Measurements from ENCODE around the gene UBR1. TPM values are rescaled to one million over a fixed set of nuclear protein-coding genes. Genes with fewer than 3 reads are reported as not detected.
A peak's percentile ranks its signal among the peaks of the same experiment; 100 is the strongest.

The UBR1 gene
- total and polyA plus RNA-seq, 2 experiments from 2014 or later, result 17.2 to 19.6 TPM

DNA sequence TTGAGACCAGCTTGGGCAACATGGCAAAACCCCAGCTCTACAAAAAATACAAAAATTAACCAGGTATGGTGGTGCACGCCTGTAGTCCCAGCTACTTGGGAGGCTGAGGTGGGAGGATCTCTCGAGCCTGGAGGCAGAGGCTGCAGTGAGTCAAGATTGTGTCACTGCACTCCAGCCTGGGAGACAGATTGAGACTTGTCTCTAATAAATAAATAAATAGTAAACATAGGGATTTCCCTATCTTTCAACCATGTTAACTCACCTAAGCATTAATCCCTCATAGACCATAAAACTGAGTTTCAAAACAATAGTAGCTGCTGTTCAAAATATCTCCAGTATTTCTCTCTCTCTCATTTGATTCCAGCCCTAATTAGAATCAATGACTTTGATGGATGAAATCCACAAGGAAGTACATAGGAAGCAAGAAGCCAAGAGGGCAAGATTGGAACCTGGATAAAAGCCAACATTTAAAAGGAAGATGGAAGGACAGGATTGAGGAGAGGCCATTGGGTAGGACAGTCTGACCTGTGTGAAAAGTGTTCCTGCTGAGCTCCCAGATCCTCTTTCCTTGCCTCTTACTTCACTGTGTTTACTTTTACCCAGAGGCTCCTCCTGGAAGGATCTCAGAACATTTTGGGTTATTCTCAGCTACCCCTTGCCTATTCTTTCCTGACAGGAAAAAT lies 172.9 kb downstream of the UBR1 start:
- Mint-ChIP-seq H3K4me3 (no peak overlapping the region), H3K27me3 (ENCODE audit: insufficient read depth, low read depth, poor library complexity) (peaks cover 1% of the 10 kb centered on the region), H3K27ac (no peak overlapping the region), H3K9me3 (no peaks in the 10 kb centered on the region), H3K4me1 (no peaks in the 10 kb centered on the region), H3K36me3 (ENCODE audit: low read depth) (no peaks in the 10 kb centered on the region)
- no peaks in the 10 kb centered on the region for H3F3A ChIP-seq (replicated peaks; ENCODE audit: low read depth)
- no peaks in the 10 kb centered on the region for H3K36me3 ChIP-seq (ENCODE audit: insufficient read depth)
- no peaks in the 10 kb centered on the region for H4K20me1 ChIP-seq (replicated peaks; ENCODE audit: insufficient read depth)
- no peak overlapping the region for H3K4me2 ChIP-seq
- H3K9me2 ChIP-seq (ENCODE audit: insufficient read depth), result no peaks in the 10 kb centered on the region
- no peak for DNase-seq (ENCODE audit: low spot score)
- H3K27ac ChIP-seq (ENCODE audit: low read depth), result no peak overlapping the region
- no peaks in the 10 kb centered on the region for H3K4me1 ChIP-seq (ENCODE audit: insufficient read depth)
- H2AFZ ChIP-seq, result 0 out of 2 replicates have a peak overlapping the region, but pooled peaks have one; percentile 29
- H3K27me3 ChIP-seq (ENCODE audit: insufficient read depth), result no peaks in the 10 kb centered on the region
- no peaks in the 10 kb centered on the region for H3K79me2 ChIP-seq (replicated peaks; ENCODE audit: insufficient read depth)
- no peak for ATAC-seq
- TF ChIP-seq EZH2phosphoT487 (IDR thresholded peaks at IDR 0.05; ENCODE audit: unreplicated experiment) (no peak), ZNF114 (CRISPR knock-in tag; IDR thresholded peaks at IDR 0.05) (no peak), CREB1 (CRISPR knock-in tag; IDR thresholded peaks at IDR 0.05; ENCODE audit: low read depth) (no peak), ZNF331 (CRISPR knock-in tag; IDR thresholded peaks at IDR 0.05; ENCODE audit: low read depth) (no peak), EZH2 (IDR thresholded peaks at IDR 0.05; ENCODE audit: low read depth, unreplicated experiment) (no peak), STAT1 (IDR thresholded peaks at IDR 0.05; ENCODE audit: unreplicated experiment) (no peak), JUNB (IDR thresholded peaks at IDR 0.05; ENCODE audit: unreplicated experiment) (no peak), POLR2AphosphoS5 (IDR thresholded peaks at IDR 0.05; ENCODE audit: low read depth) (no peak), NANOG (IDR thresholded peaks at IDR 0.05; ENCODE audit: borderline replicate concordance) (no peak)
- TF ChIP-seq, protein P1, sequence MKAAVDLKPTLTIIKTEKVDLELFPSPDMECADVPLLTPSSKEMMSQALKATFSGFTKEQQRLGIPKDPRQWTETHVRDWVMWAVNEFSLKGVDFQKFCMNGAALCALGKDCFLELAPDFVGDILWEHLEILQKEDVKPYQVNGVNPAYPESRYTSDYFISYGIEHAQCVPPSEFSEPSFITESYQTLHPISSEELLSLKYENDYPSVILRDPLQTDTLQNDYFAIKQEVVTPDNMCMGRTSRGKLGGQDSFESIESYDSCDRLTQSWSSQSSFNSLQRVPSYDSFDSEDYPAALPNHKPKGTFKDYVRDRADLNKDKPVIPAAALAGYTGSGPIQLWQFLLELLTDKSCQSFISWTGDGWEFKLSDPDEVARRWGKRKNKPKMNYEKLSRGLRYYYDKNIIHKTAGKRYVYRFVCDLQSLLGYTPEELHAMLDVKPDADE (IDR thresholded peaks at IDR 0.05), result no peak
- TF ChIP-seq, protein P2, sequence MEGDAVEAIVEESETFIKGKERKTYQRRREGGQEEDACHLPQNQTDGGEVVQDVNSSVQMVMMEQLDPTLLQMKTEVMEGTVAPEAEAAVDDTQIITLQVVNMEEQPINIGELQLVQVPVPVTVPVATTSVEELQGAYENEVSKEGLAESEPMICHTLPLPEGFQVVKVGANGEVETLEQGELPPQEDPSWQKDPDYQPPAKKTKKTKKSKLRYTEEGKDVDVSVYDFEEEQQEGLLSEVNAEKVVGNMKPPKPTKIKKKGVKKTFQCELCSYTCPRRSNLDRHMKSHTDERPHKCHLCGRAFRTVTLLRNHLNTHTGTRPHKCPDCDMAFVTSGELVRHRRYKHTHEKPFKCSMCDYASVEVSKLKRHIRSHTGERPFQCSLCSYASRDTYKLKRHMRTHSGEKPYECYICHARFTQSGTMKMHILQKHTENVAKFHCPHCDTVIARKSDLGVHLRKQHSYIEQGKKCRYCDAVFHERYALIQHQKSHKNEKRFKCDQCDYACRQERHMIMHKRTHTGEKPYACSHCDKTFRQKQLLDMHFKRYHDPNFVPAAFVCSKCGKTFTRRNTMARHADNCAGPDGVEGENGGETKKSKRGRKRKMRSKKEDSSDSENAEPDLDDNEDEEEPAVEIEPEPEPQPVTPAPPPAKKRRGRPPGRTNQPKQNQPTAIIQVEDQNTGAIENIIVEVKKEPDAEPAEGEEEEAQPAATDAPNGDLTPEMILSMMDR (conservative IDR thresholded peaks at IDR 0.05; ENCODE audit: low read depth in 2 of 2), result no peak
- TF ChIP-seq, protein P3, sequence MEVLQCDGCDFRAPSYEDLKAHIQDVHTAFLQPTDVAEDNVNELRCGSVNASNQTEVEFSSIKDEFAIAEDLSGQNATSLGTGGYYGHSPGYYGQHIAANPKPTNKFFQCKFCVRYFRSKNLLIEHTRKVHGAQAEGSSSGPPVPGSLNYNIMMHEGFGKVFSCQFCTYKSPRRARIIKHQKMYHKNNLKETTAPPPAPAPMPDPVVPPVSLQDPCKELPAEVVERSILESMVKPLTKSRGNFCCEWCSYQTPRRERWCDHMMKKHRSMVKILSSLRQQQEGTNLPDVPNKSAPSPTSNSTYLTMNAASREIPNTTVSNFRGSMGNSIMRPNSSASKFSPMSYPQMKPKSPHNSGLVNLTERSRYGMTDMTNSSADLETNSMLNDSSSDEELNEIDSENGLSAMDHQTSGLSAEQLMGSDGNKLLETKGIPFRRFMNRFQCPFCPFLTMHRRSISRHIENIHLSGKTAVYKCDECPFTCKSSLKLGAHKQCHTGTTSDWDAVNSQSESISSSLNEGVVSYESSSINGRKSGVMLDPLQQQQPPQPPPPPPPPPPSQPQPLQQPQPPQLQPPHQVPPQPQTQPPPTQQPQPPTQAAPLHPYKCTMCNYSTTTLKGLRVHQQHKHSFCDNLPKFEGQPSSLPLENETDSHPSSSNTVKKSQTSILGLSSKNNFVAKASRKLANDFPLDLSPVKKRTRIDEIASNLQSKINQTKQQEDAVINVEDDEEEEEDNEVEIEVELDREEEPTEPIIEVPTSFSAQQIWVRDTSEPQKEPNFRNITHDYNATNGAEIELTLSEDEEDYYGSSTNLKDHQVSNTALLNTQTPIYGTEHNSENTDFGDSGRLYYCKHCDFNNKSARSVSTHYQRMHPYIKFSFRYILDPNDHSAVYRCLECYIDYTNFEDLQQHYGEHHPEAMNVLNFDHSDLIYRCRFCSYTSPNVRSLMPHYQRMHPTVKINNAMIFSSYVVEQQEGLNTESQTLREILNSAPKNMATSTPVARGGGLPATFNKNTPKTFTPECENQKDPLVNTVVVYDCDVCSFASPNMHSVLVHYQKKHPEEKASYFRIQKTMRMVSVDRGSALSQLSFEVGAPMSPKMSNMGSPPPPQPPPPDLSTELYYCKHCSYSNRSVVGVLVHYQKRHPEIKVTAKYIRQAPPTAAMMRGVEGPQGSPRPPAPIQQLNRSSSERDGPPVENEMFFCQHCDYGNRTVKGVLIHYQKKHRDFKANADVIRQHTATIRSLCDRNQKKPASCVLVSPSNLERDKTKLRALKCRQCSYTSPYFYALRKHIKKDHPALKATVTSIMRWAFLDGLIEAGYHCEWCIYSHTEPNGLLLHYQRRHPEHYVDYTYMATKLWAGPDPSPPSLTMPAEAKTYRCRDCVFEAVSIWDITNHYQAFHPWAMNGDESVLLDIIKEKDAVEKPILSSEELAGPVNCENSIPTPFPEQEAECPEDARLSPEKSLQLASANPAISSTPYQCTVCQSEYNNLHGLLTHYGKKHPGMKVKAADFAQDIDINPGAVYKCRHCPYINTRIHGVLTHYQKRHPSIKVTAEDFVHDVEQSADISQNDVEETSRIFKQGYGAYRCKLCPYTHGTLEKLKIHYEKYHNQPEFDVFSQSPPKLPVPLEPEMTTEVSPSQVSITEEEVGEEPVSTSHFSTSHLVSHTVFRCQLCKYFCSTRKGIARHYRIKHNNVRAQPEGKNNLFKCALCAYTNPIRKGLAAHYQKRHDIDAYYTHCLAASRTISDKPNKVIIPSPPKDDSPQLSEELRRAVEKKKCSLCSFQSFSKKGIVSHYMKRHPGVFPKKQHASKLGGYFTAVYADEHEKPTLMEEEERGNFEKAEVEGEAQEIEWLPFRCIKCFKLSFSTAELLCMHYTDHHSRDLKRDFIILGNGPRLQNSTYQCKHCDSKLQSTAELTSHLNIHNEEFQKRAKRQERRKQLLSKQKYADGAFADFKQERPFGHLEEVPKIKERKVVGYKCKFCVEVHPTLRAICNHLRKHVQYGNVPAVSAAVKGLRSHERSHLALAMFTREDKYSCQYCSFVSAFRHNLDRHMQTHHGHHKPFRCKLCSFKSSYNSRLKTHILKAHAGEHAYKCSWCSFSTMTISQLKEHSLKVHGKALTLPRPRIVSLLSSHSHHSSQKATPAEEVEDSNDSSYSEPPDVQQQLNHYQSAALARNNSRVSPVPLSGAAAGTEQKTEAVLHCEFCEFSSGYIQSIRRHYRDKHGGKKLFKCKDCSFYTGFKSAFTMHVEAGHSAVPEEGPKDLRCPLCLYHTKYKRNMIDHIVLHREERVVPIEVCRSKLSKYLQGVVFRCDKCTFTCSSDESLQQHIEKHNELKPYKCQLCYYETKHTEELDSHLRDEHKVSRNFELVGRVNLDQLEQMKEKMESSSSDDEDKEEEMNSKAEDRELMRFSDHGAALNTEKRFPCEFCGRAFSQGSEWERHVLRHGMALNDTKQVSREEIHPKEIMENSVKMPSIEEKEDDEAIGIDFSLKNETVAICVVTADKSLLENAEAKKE (CRISPR knock-in tag; IDR thresholded peaks at IDR 0.05), result no peak
- TF ChIP-seq, protein P4, sequence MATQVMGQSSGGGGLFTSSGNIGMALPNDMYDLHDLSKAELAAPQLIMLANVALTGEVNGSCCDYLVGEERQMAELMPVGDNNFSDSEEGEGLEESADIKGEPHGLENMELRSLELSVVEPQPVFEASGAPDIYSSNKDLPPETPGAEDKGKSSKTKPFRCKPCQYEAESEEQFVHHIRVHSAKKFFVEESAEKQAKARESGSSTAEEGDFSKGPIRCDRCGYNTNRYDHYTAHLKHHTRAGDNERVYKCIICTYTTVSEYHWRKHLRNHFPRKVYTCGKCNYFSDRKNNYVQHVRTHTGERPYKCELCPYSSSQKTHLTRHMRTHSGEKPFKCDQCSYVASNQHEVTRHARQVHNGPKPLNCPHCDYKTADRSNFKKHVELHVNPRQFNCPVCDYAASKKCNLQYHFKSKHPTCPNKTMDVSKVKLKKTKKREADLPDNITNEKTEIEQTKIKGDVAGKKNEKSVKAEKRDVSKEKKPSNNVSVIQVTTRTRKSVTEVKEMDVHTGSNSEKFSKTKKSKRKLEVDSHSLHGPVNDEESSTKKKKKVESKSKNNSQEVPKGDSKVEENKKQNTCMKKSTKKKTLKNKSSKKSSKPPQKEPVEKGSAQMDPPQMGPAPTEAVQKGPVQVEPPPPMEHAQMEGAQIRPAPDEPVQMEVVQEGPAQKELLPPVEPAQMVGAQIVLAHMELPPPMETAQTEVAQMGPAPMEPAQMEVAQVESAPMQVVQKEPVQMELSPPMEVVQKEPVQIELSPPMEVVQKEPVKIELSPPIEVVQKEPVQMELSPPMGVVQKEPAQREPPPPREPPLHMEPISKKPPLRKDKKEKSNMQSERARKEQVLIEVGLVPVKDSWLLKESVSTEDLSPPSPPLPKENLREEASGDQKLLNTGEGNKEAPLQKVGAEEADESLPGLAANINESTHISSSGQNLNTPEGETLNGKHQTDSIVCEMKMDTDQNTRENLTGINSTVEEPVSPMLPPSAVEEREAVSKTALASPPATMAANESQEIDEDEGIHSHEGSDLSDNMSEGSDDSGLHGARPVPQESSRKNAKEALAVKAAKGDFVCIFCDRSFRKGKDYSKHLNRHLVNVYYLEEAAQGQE (IDR thresholded peaks at IDR 0.05; ENCODE audit: unreplicated experiment), result no peak
- H3K4me3 ChIP-seq, result no peak overlapping the region
